Measurements from ENCODE around the gene YKT6.

GRCh38 chr7:44246396-44247113 is 45.8 kb downstream of the YKT6 start:
- TF ChIP-seq ARNTL (CRISPR knock-in tag; IDR thresholded peaks at IDR 0.05; ENCODE audit: borderline replicate concordance, low read depth) (no peak), PATZ1 (CRISPR knock-in tag; IDR thresholded peaks at IDR 0.05; ENCODE audit: borderline replicate concordance) (no peak), RARB (CRISPR knock-in tag; IDR thresholded peaks at IDR 0.05) (no peak), ZNF8 (CRISPR knock-in tag; IDR thresholded peaks at IDR 0.05) (no peak), ESRRG (CRISPR knock-in tag; IDR thresholded peaks at IDR 0.05) (no peak), BACH2 (CRISPR knock-in tag; IDR thresholded peaks at IDR 0.05; ENCODE audit: borderline replicate concordance) (no peak), ZFP30 (CRISPR knock-in tag; IDR thresholded peaks at IDR 0.05) (no peak)

All from SK-N-SH treated with all-trans-retinoic acid at 6 μM for 48 hours (cell line).